Nucleus accumbens (tissue), 56 donors: ENCODE measurements around the gene MCAT.
"Not testable (repeated sequence)": the region's sequence is repeated elsewhere in the genome, so short reads cannot be mapped to it uniquely, and the experiment has no call there.

Source experiments
- DNase-seq, 56 donors: peaks; one replicate each; lab custom pipeline; 2025; lab: John Stamatoyannopoulos, UW

MCAT gene

DNA sequence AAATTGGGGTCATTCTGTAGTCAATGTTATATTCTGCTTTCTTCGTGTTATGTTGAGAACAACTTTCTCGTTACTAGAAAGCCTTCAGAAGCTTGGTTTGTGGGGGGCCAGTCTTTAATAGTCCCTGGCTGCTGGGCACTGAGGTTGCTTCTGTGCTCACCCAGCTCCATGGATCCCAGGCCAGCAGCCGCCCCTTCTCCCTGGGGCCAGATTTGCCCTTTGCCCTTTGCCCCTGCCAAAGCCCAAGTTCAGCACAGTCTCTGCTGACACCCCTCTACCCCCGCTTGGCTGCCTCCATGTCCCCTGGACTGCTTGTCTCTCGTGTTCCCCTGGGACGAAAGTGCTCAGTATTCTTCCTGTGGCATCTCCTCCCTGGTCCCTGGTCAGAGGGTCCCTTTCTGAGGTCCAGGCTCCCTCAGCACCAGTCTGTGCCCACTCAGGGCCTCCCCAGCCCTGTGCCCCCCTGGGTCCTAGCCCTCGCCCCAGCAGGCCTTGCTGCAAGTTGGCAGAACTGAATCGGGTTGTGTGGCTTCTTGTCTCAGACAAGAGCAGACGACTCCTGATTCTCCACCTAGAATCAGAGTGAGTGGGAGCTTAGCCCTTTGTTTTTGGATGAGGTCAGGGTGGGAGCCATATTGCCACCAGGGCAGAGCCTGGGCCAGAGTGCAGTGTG lies 14.8 kb upstream of the MCAT start:
- DNase-seq = no peak

GRCh38 chr22:43156413-43156812 lies 13.2 kb upstream of the MCAT start:
- DNase-seq = no peak

- DNase-seq = no peak
Measured at GRCh38 chr22:43155789-43156188, 12.6 kb upstream of the MCAT start.

DNA sequence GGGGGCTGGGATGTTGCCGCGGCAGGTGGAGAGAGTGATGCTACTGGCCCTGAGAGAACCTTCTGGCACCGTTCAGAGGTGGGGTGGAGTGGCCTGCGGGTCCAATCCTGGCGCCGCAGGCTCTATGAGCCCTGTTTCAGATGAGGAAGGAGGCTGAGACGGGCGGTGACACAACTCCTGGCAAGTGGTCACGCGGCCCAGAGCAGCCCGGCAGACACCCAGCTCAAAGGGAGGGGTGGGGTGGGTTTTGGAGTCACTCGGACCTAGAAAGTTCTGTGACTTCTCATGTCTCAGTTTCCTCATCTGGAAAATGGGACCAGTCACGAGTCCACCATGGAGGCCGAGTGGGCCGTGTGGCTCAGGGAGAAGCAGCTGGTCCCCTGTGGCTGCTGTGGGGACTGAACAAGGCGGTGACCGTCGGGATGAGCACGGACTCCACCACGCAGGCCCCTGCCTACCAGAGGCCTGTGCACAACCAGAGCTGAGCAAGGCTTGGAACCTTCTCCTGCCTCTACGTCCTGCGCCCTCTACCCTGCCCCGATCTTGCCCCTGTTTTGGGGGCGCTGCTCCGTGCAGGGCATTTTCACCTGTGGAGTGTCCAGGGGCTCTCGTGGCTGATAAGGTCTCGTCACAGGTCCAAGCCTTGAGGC lies 11.8 kb upstream of the MCAT start:
- DNase-seq = peak in 2 of 56 donors; percentile 12 to 24

DNA sequence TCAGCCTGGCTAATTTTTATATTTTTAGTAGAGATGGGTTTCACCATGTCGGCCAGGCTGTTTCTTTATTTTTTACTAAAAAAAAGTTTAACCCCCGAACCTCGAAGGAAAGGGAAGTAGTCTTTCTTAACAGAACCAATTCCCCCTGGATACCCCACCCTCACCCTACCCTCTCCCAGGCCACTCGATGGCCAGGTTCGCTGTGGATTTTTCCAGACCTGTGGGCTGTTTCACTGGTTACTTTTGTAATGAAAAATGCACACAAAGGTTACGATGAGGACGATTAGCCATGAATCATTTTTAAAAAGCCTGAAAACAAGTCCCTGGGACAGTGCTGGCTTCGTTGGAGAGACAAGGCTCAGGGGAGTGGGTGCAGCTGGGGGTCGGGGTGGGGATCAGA lies 10.7 kb upstream of the MCAT start:
- DNase-seq = no peak

- peak in 42 of 56 donors; percentile 4 to 79 (median 35) for DNase-seq
Measured at GRCh38 chr22:43152357-43153071, 9.3 kb upstream of the MCAT start.

GRCh38 chr22:43152003-43152356 lies 8.8 kb upstream of the MCAT start:
- no peak for DNase-seq

- peak in 53 of 56 donors; percentile 17 to 90 (median 67) for DNase-seq
Measured at GRCh38 chr22:43151251-43152002, 8.2 kb upstream of the MCAT start, which contains the start of gene TSPO. Gene TSPO (plus strand): TSS chr22:43151559. CDS start chr22:43159239, 7,680 bp downstream.

DNA sequence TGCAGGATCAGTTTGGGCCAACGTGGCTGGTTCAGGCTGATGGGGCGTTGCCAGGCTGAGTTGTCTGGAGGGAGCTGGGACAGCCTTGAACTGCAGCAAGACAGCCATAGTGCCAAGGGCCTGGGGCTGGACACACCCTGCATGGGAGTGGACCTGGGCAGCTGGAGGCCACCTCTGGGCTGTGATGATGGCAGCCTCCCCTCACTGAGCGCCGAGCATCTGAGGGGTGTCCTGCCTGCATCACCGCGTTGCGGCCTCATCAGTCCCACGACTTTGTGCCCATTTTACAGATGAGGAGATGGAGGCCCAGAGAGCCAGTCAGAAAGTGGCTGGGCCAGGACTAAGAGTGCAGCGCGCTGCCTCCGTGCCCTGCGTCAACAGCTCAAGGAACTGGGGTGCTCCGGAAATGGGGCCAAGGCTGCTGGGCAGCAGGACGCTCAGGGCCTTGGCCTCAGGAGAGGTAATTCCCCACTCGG lies 7.6 kb upstream of the MCAT start:
- no peak for DNase-seq

GRCh38 chr22:43148581-43148980 lies 5.4 kb upstream of the MCAT start:
- no peak for DNase-seq

- no peak for DNase-seq
Measured at GRCh38 chr22:43147821-43148220, 4.6 kb upstream of the MCAT start.

- not testable (repeated sequence) for DNase-seq
Measured at GRCh38 chr22:43146332-43146731, 3.1 kb upstream of the MCAT start.

GRCh38 chr22:43145371-43145770 lies 2.2 kb upstream of the MCAT start:
- DNase-seq = not testable (repeated sequence)

- no peak for DNase-seq
Measured at GRCh38 chr22:43144949-43145348, 1.8 kb upstream of the MCAT start.

- no peak for DNase-seq
Measured at GRCh38 chr22:43136801-43137200, 6.4 kb downstream of the MCAT start.

- DNase-seq = peak in 6 of 56 donors; percentile 2 to 44 (median 11)
Measured at GRCh38 chr22:43136255-43136654, 6.9 kb downstream of the MCAT start.

DNA sequence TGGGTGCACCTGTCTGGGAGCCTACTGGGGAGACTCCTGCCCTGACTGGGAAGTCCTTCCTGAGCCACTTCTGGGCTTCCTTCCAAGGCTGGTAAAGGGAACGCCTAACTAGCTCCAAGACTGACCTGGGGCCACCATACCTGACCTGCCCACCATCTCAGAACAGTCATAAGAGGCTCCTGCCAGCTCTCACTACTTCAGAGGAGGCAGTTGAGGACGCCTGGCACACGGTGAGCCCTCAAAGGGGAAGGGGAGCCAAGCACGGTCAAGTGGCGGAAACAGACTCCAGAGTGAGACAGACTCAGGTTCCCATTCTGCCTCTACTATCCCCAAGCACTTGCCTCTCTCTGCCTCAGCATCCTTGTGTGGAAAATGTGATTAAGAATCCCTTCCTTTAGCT lies 7.6 kb downstream of the MCAT start:
- DNase-seq = no peak

GRCh38 chr22:43134553-43134952 lies 8.6 kb downstream of the MCAT start:
- DNase-seq = no peak

- no peak for DNase-seq
Measured at GRCh38 chr22:43133401-43133800, 9.8 kb downstream of the MCAT start.

DNA sequence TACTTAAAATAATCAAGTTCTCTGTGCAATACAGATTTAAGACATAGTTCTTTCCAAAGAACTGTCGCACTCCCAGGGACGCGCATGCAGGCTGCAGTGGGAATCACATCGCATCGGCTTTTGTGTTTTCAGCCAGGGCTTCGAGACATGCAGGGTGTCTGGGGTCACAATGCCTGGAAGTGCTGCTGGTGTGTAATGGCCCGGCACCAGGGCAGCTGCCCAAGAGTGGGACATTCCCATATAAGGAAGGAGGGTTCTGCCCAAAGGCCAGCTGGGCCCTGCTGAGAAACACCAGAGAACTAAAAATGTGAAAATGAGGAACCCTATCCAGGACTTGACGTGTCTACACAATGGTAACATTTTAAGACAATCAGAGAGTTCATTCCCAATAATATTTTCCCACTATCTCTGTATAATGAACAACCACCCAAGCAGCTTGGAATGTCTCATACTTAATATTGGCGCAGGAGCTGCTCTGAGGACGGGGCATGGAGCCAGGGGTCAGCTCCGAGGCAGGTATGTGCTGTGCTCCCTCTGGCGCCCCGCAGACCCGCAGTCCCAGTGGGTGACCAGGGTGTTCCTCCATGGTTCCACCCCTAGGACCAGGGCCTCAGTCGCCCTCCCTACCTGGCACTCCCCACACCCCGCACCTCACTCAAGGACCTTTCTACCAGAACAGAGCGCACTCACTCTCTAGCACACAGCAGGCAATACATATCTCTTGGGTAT lies 11.3 kb downstream of the MCAT start:
- no peak for DNase-seq
